Measurements from ENCODE around the gene DMD. TPM values are rescaled to one million over a fixed set of nuclear protein-coding genes. Genes with fewer than 3 reads are reported as not detected.

DMD gene
- total RNA-seq, 6 experiments from 2014 or later, result 18.7 to 43.4 (median 32.9) TPM

- DNase-seq, result no peak
- intact Hi-C loops (cut with DNase I), result no loop called here
- Histone ChIP-seq H3K36me3 (no peaks in the 10 kb centered on the region), H3K9me3 (no peaks in the 10 kb centered on the region), H3K4me1 (no peaks in the 10 kb centered on the region), H3K27ac (no peak overlapping the region), H3K4me3 (no peak overlapping the region), H3K27me3 (no peaks in the 10 kb centered on the region)
- WGBS (ENCODE audit: insufficient coverage, low coverage, low lambda C conversion rate, missing lambda C conversion rate), result 20% methylated on average over 2 of the region's 2 CpGs
- TF ChIP-seq CTCF (IDR thresholded peaks at IDR 0.05), result no peak
- no peak for TF ChIP-seq POLR2A (IDR thresholded peaks at IDR 0.05)
- ATAC-seq, result no peak
These were observed 1026.2 kb downstream of the DMD start for GRCh38 chrX:32185160-32185559.

DNA sequence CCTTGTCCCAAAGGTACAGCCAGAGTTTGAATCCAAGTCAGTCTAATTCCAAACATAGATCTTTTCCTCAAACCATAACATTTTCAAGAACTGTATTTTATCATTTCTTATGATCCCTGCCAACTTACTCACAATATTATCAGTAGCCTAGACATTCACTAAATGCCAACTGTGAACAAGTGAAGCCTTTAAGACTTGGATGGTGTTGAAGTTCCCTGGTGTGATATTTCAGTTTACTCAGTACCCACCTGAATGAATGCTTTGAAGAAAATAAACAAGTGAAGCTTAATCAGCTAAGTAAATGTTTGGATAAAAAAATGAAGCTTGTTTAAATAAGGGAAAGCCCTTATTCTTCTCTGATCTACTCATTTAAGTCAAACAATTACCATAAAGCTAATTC, 1028.3 kb downstream of the DMD start:
- Histone ChIP-seq H3K4me1 (no peaks in the 10 kb centered on the region), H3K27ac (no peak overlapping the region), H3K9me3 (no peaks in the 10 kb centered on the region), H3K27me3 (no peaks in the 10 kb centered on the region), H3K36me3 (no peaks in the 10 kb centered on the region), H3K4me3 (no peak overlapping the region)
- TF ChIP-seq POLR2A (IDR thresholded peaks at IDR 0.05) (no peak), CTCF (IDR thresholded peaks at IDR 0.05) (no peak)
- DNase-seq (no peak), ATAC-seq (no peak)
- intact Hi-C loops (cut with DNase I), result no loop called here

DNA sequence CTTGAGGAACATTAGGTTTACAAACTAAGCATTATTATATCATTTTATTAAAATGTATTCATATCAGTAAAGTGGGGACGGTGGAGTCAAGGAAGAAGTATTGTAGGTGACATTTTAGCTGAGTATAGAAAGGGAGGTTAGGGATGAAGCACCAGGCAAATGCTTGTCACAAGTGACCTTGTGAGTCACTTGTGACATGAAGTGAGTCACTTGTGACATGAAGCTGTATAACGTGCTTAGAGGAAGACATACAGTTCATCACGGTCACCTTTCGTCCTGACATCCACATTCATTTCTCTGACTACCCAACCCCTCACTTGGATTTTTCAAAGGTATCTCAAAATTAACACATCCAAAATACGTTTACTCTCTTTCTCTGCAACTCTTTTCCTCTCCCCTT, 1034.8 kb downstream of the DMD start:
- no peak for TF ChIP-seq POLR2A (IDR thresholded peaks at IDR 0.05)
- TF ChIP-seq CTCF (IDR thresholded peaks at IDR 0.05), result no peak
- ATAC-seq, result no peak
- Histone ChIP-seq H3K36me3 (no peaks in the 10 kb centered on the region), H3K9me3 (no peaks in the 10 kb centered on the region), H3K4me1 (no peaks in the 10 kb centered on the region), H3K27ac (no peak overlapping the region), H3K4me3 (no peak overlapping the region), H3K27me3 (no peaks in the 10 kb centered on the region)
- 58% methylated on average over 5 of the region's 5 CpGs for WGBS (ENCODE audit: insufficient coverage, low coverage, low lambda C conversion rate, missing lambda C conversion rate)
- DNase-seq, result no peak
- intact Hi-C loops (cut with DNase I), result no loop called here

- no peak for DNase-seq
These were observed 1040.9 kb downstream of the DMD start for GRCh38 chrX:32170481-32170880.

More at GRCh38 chrX:32170481-32170880, 1040.9 kb downstream of the DMD start:
- no peak overlapping the region for H3K4me3 ChIP-seq
- H3K27me3 ChIP-seq, result peaks cover 0 to 5% of the 10 kb centered on the region in 2 donors
- no peaks in the 10 kb centered on the region for H3K4me1 ChIP-seq
- H3K36me3 ChIP-seq, result no peaks in the 10 kb centered on the region
- 57% methylated on average over 3 of the region's 3 CpGs for WGBS (ENCODE audit: insufficient coverage, low coverage, low lambda C conversion rate, missing lambda C conversion rate)
- no peaks in the 10 kb centered on the region for H3K9me3 ChIP-seq
- no peak for ATAC-seq
- TF ChIP-seq POLR2A (IDR thresholded peaks at IDR 0.05), result no peak
- TF ChIP-seq CTCF (IDR thresholded peaks at IDR 0.05), result no peak
- H3K27ac ChIP-seq, result no peak overlapping the region
- intact Hi-C loops (cut with DNase I), result no loop called here
